ENCODE data around the gene IGFBP6. TPM values are rescaled to one million over a fixed set of nuclear protein-coding genes. Genes with fewer than 3 reads are reported as not detected.

IGFBP6 gene
- total RNA-seq, 1 experiment from 2014 or later = 4.2 TPM

DNA sequence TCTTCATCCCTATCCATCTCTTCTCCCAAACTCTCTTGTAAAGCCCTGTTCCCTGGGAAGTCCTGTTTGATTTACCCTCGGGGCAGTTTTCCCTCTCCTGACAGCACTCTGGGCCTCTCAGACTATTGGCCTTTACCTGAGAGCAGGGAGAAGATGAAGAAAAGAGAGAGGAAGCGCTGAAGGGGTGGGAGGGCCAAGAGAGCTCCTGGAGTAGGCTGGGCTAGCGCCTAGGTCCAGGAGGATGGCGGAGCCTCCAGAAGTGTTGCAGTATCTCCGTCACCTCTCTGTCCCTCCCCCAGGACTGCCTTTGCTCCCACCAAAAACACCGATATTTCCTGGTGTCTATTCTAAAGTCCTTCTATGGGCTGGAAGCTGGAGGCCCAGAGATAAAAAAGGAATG, 5.7 kb upstream of the IGFBP6 start:
- H3K4me1 Mint-ChIP-seq = peaks cover 10 to 23% of the 10 kb centered on the region in 2 experiments
- H3K23ac ChIP-seq (ENCODE audit: insufficient read length, low read depth, low read length) = no peak overlapping the region
- H3K9ac ChIP-seq (ENCODE audit: extremely low read depth, insufficient read length, low read length) = no peak overlapping the region
- no peak overlapping the region for H2BK15ac ChIP-seq (ENCODE audit: low read depth, low read length)
- no peak overlapping the region for H4K5ac ChIP-seq (ENCODE audit: insufficient read length, low read depth, low read length)
- no peak overlapping the region for H4K91ac ChIP-seq (ENCODE audit: insufficient read length, low read depth, low read length)
- no peak overlapping the region for H3K4me2 ChIP-seq (ENCODE audit: insufficient read depth, insufficient read length, low read length)
- WGBS (ENCODE audit: extremely low coverage, insufficient read length, low lambda C conversion rate) = no CpG with 5 or more reads among the region's 6 CpGs
- no peaks in the 10 kb centered on the region for H3K79me2 ChIP-seq (ENCODE audit: insufficient read depth, low read length)
- H3K36me3 Mint-ChIP-seq (ENCODE audit: insufficient read depth in 1 of 3, low read depth in 3 of 3) = no peaks in the 10 kb centered on the region
- no peak overlapping the region for H2BK120ac ChIP-seq (ENCODE audit: low read depth, low read length, poor library complexity, severe bottlenecking)
- H2AK5ac ChIP-seq (ENCODE audit: insufficient read length, low read length) = no peak overlapping the region
- H2AFZ ChIP-seq (ENCODE audit: low read length) = no peak overlapping the region
- no peaks in the 10 kb centered on the region for H3K79me1 ChIP-seq (ENCODE audit: insufficient read depth, low read depth, low read length, poor library complexity, severe bottlenecking)
- H3K56ac ChIP-seq (ENCODE audit: insufficient read length, low read depth, low read length) = no peak overlapping the region
- peaks cover 86% of the 10 kb centered on the region for H3K27me3 Mint-ChIP-seq (ENCODE audit: low read depth)
- H3K14ac ChIP-seq (ENCODE audit: insufficient read depth, low read length) = no peak overlapping the region
- peaks cover 0 to 3% of the 10 kb centered on the region in 2 experiments; a peak in 1 of 5 replicates for H3K9me3 Mint-ChIP-seq
- no peak for DNase-seq
- H3K4me3 Mint-ChIP-seq = no peak overlapping the region
- no peak overlapping the region for H3T11ph ChIP-seq (ENCODE audit: low read length)
- H4K8ac ChIP-seq (replicated peaks; ENCODE audit: insufficient read length, low read depth, low read length) = no peak overlapping the region
- H4K20me1 ChIP-seq (ENCODE audit: control insufficient read depth, insufficient read depth, insufficient read length) = no peaks in the 10 kb centered on the region
- H3K4ac ChIP-seq (ENCODE audit: low read depth, low read length) = no peak overlapping the region
- H3K4me1 ChIP-seq (ENCODE audit: insufficient read depth, low read length) = peaks cover 3% of the 10 kb centered on the region; the same call in 1 of the 2 replicates
- no peak overlapping the region for H2BK5ac ChIP-seq (ENCODE audit: insufficient read length, low read length)
- no peak overlapping the region for H3K27ac ChIP-seq (ENCODE audit: insufficient read length, low read depth, low read length)
- TF ChIP-seq CTCF (conservative IDR thresholded peaks at IDR 0.05) = no peak
- H3K27ac Mint-ChIP-seq = no peak overlapping the region
- H2BK12ac ChIP-seq (ENCODE audit: insufficient read length, low read depth, low read length) = no peak overlapping the region
- no peaks in the 10 kb centered on the region for H3K27me3 ChIP-seq (ENCODE audit: insufficient read depth, low read length)
- H3K9me3 ChIP-seq (ENCODE audit: control insufficient read depth, low read depth, low read length) = no peaks in the 10 kb centered on the region
- H2BK20ac ChIP-seq (ENCODE audit: low read depth, low read length, poor library complexity, severe bottlenecking) = no peak overlapping the region
- no peak overlapping the region for H3K18ac ChIP-seq (ENCODE audit: insufficient read length, low read depth, low read length)
- H3K23me2 ChIP-seq (ENCODE audit: insufficient read length, low read depth, low read length, poor library complexity, severe bottlenecking) = peaks cover 5% of the 10 kb centered on the region
